Measurements from ENCODE around the gene NEURL1B.
"Not testable (repeated sequence)": the region's sequence is repeated elsewhere in the genome, so short reads cannot be mapped to it uniquely, and the experiment has no call there.

DNA sequence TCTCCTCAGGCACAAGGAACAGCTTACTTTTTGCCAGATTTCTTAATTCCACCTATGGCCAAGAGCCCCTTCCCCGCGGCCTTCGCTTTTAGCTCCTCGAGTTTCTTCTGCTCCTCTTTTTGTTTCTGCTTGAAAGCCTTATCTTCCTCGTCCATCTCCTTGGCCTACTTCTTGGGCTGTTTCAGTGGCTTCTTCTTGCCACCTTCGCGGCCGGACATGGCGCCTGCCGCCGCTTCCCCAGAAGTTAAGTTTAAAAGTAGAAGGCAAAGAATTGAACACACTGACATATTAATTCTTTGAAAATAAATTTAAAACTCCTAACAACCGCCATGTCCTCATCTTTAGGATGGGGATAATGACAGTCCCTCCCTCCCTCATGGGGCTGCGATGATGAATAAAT is 15.4 kb downstream of the NEURL1B start:
- TF ChIP-seq, protein P1, sequence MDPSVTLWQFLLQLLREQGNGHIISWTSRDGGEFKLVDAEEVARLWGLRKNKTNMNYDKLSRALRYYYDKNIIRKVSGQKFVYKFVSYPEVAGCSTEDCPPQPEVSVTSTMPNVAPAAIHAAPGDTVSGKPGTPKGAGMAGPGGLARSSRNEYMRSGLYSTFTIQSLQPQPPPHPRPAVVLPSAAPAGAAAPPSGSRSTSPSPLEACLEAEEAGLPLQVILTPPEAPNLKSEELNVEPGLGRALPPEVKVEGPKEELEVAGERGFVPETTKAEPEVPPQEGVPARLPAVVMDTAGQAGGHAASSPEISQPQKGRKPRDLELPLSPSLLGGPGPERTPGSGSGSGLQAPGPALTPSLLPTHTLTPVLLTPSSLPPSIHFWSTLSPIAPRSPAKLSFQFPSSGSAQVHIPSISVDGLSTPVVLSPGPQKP (IDR thresholded peaks at IDR 0.05; ENCODE audit: low read depth, low read length) = not testable (repeated sequence)
- TF ChIP-seq SUPT20H (IDR thresholded peaks at IDR 0.05; ENCODE audit: borderline replicate concordance, control insufficient read depth, low read depth, low read length); EZH2 (IDR thresholded peaks at IDR 0.05; ENCODE audit: borderline replicate concordance, control insufficient read depth, low read depth, low read length); ZNF274 (IDR thresholded peaks at IDR 0.05; ENCODE audit: insufficient read depth, insufficient read length); POLR2A (IDR thresholded peaks at IDR 0.05; ENCODE audit: low read depth, low read length); EGR1 (IDR thresholded peaks at IDR 0.05; ENCODE audit: borderline replicate concordance in 1 of 2, low read depth in 2 of 2, low read length in 2 of 2); POLR2AphosphoS5 (IDR thresholded peaks at IDR 0.05; ENCODE audit: low read length); NFYB (IDR thresholded peaks at IDR 0.05; ENCODE audit: insufficient read depth, low read depth, low read length); ZNF24 (IDR thresholded peaks at IDR 0.05): not testable (repeated sequence)
- TF ChIP-seq, protein P2, sequence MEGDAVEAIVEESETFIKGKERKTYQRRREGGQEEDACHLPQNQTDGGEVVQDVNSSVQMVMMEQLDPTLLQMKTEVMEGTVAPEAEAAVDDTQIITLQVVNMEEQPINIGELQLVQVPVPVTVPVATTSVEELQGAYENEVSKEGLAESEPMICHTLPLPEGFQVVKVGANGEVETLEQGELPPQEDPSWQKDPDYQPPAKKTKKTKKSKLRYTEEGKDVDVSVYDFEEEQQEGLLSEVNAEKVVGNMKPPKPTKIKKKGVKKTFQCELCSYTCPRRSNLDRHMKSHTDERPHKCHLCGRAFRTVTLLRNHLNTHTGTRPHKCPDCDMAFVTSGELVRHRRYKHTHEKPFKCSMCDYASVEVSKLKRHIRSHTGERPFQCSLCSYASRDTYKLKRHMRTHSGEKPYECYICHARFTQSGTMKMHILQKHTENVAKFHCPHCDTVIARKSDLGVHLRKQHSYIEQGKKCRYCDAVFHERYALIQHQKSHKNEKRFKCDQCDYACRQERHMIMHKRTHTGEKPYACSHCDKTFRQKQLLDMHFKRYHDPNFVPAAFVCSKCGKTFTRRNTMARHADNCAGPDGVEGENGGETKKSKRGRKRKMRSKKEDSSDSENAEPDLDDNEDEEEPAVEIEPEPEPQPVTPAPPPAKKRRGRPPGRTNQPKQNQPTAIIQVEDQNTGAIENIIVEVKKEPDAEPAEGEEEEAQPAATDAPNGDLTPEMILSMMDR (IDR thresholded peaks at IDR 0.05 in 2 of 3, conservative IDR thresholded peaks at IDR 0.05 in 1 of 3; ENCODE audit: control insufficient read depth in 2 of 3, extremely low read depth in 1 of 3, insufficient read depth in 1 of 3, low read depth in 3 of 3, low read length in 3 of 3) = not testable (repeated sequence)
- TF ChIP-seq, protein P3, sequence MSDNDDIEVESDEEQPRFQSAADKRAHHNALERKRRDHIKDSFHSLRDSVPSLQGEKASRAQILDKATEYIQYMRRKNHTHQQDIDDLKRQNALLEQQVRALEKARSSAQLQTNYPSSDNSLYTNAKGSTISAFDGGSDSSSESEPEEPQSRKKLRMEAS (IDR thresholded peaks at IDR 0.05; ENCODE audit: low read depth, low read length) = not testable (repeated sequence)
- TF ChIP-seq, protein P4, sequence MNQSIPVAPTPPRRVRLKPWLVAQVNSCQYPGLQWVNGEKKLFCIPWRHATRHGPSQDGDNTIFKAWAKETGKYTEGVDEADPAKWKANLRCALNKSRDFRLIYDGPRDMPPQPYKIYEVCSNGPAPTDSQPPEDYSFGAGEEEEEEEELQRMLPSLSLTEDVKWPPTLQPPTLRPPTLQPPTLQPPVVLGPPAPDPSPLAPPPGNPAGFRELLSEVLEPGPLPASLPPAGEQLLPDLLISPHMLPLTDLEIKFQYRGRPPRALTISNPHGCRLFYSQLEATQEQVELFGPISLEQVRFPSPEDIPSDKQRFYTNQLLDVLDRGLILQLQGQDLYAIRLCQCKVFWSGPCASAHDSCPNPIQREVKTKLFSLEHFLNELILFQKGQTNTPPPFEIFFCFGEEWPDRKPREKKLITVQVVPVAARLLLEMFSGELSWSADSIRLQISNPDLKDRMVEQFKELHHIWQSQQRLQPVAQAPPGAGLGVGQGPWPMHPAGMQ (IDR thresholded peaks at IDR 0.05; ENCODE audit: borderline replicate concordance) = not testable (repeated sequence)
- TF ChIP-seq, protein P5, sequence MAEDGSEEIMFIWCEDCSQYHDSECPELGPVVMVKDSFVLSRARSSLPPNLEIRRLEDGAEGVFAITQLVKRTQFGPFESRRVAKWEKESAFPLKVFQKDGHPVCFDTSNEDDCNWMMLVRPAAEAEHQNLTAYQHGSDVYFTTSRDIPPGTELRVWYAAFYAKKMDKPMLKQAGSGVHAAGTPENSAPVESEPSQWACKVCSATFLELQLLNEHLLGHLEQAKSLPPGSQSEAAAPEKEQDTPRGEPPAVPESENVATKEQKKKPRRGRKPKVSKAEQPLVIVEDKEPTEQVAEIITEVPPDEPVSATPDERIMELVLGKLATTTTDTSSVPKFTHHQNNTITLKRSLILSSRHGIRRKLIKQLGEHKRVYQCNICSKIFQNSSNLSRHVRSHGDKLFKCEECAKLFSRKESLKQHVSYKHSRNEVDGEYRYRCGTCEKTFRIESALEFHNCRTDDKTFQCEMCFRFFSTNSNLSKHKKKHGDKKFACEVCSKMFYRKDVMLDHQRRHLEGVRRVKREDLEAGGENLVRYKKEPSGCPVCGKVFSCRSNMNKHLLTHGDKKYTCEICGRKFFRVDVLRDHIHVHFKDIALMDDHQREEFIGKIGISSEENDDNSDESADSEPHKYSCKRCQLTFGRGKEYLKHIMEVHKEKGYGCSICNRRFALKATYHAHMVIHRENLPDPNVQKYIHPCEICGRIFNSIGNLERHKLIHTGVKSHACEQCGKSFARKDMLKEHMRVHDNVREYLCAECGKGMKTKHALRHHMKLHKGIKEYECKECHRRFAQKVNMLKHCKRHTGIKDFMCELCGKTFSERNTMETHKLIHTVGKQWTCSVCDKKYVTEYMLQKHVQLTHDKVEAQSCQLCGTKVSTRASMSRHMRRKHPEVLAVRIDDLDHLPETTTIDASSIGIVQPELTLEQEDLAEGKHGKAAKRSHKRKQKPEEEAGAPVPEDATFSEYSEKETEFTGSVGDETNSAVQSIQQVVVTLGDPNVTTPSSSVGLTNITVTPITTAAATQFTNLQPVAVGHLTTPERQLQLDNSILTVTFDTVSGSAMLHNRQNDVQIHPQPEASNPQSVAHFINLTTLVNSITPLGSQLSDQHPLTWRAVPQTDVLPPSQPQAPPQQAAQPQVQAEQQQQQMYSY (CRISPR knock-in tag; IDR thresholded peaks at IDR 0.05) = not testable (repeated sequence)
- TF ChIP-seq, protein P6, sequence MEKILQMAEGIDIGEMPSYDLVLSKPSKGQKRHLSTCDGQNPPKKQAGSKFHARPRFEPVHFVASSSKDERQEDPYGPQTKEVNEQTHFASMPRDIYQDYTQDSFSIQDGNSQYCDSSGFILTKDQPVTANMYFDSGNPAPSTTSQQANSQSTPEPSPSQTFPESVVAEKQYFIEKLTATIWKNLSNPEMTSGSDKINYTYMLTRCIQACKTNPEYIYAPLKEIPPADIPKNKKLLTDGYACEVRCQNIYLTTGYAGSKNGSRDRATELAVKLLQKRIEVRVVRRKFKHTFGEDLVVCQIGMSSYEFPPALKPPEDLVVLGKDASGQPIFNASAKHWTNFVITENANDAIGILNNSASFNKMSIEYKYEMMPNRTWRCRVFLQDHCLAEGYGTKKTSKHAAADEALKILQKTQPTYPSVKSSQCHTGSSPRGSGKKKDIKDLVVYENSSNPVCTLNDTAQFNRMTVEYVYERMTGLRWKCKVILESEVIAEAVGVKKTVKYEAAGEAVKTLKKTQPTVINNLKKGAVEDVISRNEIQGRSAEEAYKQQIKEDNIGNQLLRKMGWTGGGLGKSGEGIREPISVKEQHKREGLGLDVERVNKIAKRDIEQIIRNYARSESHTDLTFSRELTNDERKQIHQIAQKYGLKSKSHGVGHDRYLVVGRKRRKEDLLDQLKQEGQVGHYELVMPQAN (conservative IDR thresholded peaks at IDR 0.05) = not testable (repeated sequence)
